IMR-90 (cell line): ENCODE results near the gene PHF19. TPM values are rescaled to one million over a fixed set of nuclear protein-coding genes. Genes with fewer than 3 reads are reported as not detected.

Source experiments
- ATAC-seq: fragments of 200-7000 bp; cut with Tn5 transposase; 2 replicates; pipeline ENCODE4 v1.9.1; 2020; ENCODE audit warnings: low read depth, mild to moderate bottlenecking, moderate library complexity
- BruUV-seq: library from RNA; stranded (reverse); fragments of 400-500 nt; replicated peaks from 2 replicates; lab custom pipeline; 2021; lab: Mats Ljungman, UMichigan
- CTCF ChIA-PET: fragments of 300-600 bp; formaldehyde crosslinking; extraction: SDS; loops from one replicate; lab custom pipeline; 2021; ENCODE audit warnings: antibody characterized with exemption; lab: Yijun Ruan, JAX
- POLR2A ChIA-PET: fragments of 300-600 bp; sonication (Branson Sonifier 250); formaldehyde crosslinking; loops from one replicate; lab custom pipeline; 2022; ENCODE audit warnings: antibody characterized with exemption; ENCODE audit not compliant: unreplicated experiment; lab: Charles Lee
- DNase-seq: peaks from one replicate; pipeline ENCODE4 v3.0.0; 2013
- H2AFZ ChIP-seq: replicated peaks from 2 replicates; pipeline ENCODE3; 2013; ENCODE audit warnings: low read length, mild to moderate bottlenecking; ENCODE audit not compliant: poor library complexity
- H2AK5ac ChIP-seq: 2 replicates; pipeline ENCODE4 v1.6.1; 2013; ENCODE audit warnings: low read depth, low read length, inconsistent platforms
- H2AK9ac ChIP-seq: replicated peaks from 2 replicates; pipeline ENCODE3; 2013; ENCODE audit warnings: mild to moderate bottlenecking, low read depth, low read length, moderate library complexity; ENCODE audit not compliant: poor library complexity
- H2BK120ac ChIP-seq: 2 replicates; pipeline ENCODE4 v1.6.1; 2013; ENCODE audit warnings: low read depth, low read length, inconsistent platforms
- H2BK15ac ChIP-seq: 3 replicates; pipeline ENCODE4 v1.6.1; 2013; ENCODE audit warnings: low read depth, low read length, inconsistent platforms
- H2BK20ac ChIP-seq: 2 replicates; pipeline ENCODE4 v1.6.1; 2013; ENCODE audit warnings: low read depth, mild to moderate bottlenecking, inconsistent platforms, low read length, moderate library complexity
- H2BK5ac ChIP-seq: 2 replicates; pipeline ENCODE4 v1.6.1; 2013; ENCODE audit warnings: mild to moderate bottlenecking, low read depth, low read length, inconsistent platforms; ENCODE audit not compliant: poor library complexity, severe bottlenecking
- H3K14ac ChIP-seq: replicated peaks from 2 replicates; pipeline ENCODE4 v1.6.1; 2013; ENCODE audit warnings: low read depth, low read length, inconsistent platforms
- H3K18ac ChIP-seq: 2 replicates; pipeline ENCODE4 v1.6.1; 2013; ENCODE audit warnings: low read depth, low read length, control low read depth
- H3K23ac ChIP-seq: 2 replicates; pipeline ENCODE4 v1.6.1; 2013; ENCODE audit warnings: low read depth, low read length, inconsistent platforms
- H3K27ac ChIP-seq: 2 replicates; pipeline ENCODE4 v1.5.1; 2013; ENCODE audit warnings: mild to moderate bottlenecking, control low read depth, low read length; ENCODE audit not compliant: insufficient read depth
- H3K27me3 ChIP-seq: 2 replicates; pipeline ENCODE4 v1.6.1; 2013; ENCODE audit warnings: low read length; ENCODE audit not compliant: control insufficient read depth, insufficient read depth
- H3K36me3 ChIP-seq: 2 replicates; pipeline ENCODE4 v1.6.1; 2013; ENCODE audit warnings: low read length, mixed read lengths; ENCODE audit not compliant: control insufficient read depth, insufficient read depth
- H3K4ac ChIP-seq: 2 replicates; pipeline ENCODE4 v1.6.1; 2013; ENCODE audit warnings: low read depth, low read length, inconsistent platforms
- H3K4me1 ChIP-seq: 2 replicates; pipeline ENCODE4 v1.6.1; 2013; ENCODE audit warnings: low read length, mixed read lengths; ENCODE audit not compliant: control insufficient read depth, insufficient read depth
- H3K4me2 ChIP-seq: 2 replicates; pipeline ENCODE4 v1.6.1; 2013; ENCODE audit warnings: low read depth, mild to moderate bottlenecking, control low read depth, low read length, moderate library complexity
- H3K4me3 ChIP-seq: 2 replicates; pipeline ENCODE4 v1.5.1; 2013; ENCODE audit warnings: low read depth, mild to moderate bottlenecking, control low read depth, low read length, moderate library complexity; ENCODE audit not compliant: insufficient read depth
- H3K56ac ChIP-seq: 2 replicates; pipeline ENCODE4 v1.6.1; 2013; ENCODE audit warnings: low read length, inconsistent platforms; ENCODE audit not compliant: insufficient read depth; ENCODE audit errors: extremely low read depth
- H3K79me1 ChIP-seq, 2 experiments: 2 replicates each; pipeline ENCODE4 v1.6.1; 2013; ENCODE audit warnings: low read length in 2 of 2, inconsistent platforms in 1 of 2, low read depth in 1 of 2
- H3K9ac ChIP-seq: 2 replicates; pipeline ENCODE4 v1.6.1; 2013; ENCODE audit warnings: low read depth, low read length, control low read depth
- H3K9me1 ChIP-seq: 2 replicates; pipeline ENCODE4 v1.6.1; 2013; ENCODE audit warnings: low read length, inconsistent platforms; ENCODE audit not compliant: insufficient read depth
- H3K9me3 ChIP-seq: 2 replicates; pipeline ENCODE4 v1.6.1; 2013; ENCODE audit warnings: low read length; ENCODE audit not compliant: control insufficient read depth, insufficient read depth
- H4K20me1 ChIP-seq: 2 replicates; pipeline ENCODE4 v1.6.1; 2013; ENCODE audit warnings: low read length, inconsistent platforms; ENCODE audit not compliant: insufficient read depth
- H4K5ac ChIP-seq: 2 replicates; pipeline ENCODE4 v1.6.1; 2013; ENCODE audit warnings: mild to moderate bottlenecking, low read depth, low read length, control low read depth
- H4K8ac ChIP-seq, 2 experiments: 2 replicates each; pipeline ENCODE4 v1.6.1; 2013; ENCODE audit warnings: low read depth in 2 of 2, low read length in 2 of 2, control low read depth in 1 of 2, inconsistent platforms in 1 of 2
- H4K91ac ChIP-seq: 2 replicates; pipeline ENCODE4 v1.6.1; 2013; ENCODE audit warnings: low read depth, low read length, inconsistent platforms; ENCODE audit not compliant: insufficient read depth
- BHLHE40 ChIP-seq: fragments of 150-350 bp; IDR thresholded peaks from 2 replicates; pipeline ENCODE4 v1.6.1; 2016; ENCODE audit warnings: mild to moderate bottlenecking, low read depth, low read length
- CEBPB ChIP-seq: IDR thresholded peaks from 2 replicates; pipeline ENCODE4 v1.6.1; 2012; ENCODE audit warnings: low read depth, low read length, improper control_type of control experiment
- CHD1 ChIP-seq: IDR thresholded peaks from 2 replicates; pipeline ENCODE4 v1.6.1; 2012; ENCODE audit warnings: low read depth, low read length, improper control_type of control experiment
- FOS ChIP-seq: fragments of 150-350 bp; IDR thresholded peaks from 2 replicates; pipeline ENCODE4 v1.6.1; 2016; ENCODE audit warnings: low read depth, low read length
- MAFK ChIP-seq: IDR thresholded peaks from 2 replicates; pipeline ENCODE4 v1.6.1; 2012; ENCODE audit warnings: low read depth, low read length, improper control_type of control experiment
- MAZ ChIP-seq: IDR thresholded peaks from 2 replicates; pipeline ENCODE4 v1.6.1; 2012; ENCODE audit warnings: low read depth, mild to moderate bottlenecking, low read length, improper control_type of control experiment, moderate library complexity, borderline replicate concordance
- MXI1 ChIP-seq: IDR thresholded peaks from 2 replicates; pipeline ENCODE4 v1.6.1; 2012; ENCODE audit warnings: low read depth, mild to moderate bottlenecking, low read length, moderate library complexity, borderline replicate concordance
- NFE2L2 ChIP-seq: fragments of 150-350 bp; IDR thresholded peaks from 2 replicates; pipeline ENCODE4 v1.6.1; 2016; ENCODE audit warnings: low read depth, mild to moderate bottlenecking, low read length
- POLR2A ChIP-seq: IDR thresholded peaks from 2 replicates; pipeline ENCODE4 v1.6.1; 2012; ENCODE audit warnings: mild to moderate bottlenecking, low read depth, low read length
- RAD21 ChIP-seq: IDR thresholded peaks from 2 replicates; pipeline ENCODE4 v1.6.1; 2012; ENCODE audit warnings: low read length, improper control_type of control experiment
- RCOR1 ChIP-seq: IDR thresholded peaks from 2 replicates; pipeline ENCODE4 v1.6.1; 2012; ENCODE audit warnings: mild to moderate bottlenecking, low read length, improper control_type of control experiment; ENCODE audit not compliant: insufficient replicate concordance
- RFX5 ChIP-seq: IDR thresholded peaks from 2 replicates; pipeline ENCODE4 v1.8.0; 2012; ENCODE audit warnings: low read depth, mild to moderate bottlenecking, low read length, moderate library complexity
- SMC3 ChIP-seq: fragments of 150-350 bp; IDR thresholded peaks from 2 replicates; pipeline ENCODE4 v1.6.1; 2016; ENCODE audit warnings: low read depth, mild to moderate bottlenecking, antibody characterized with exemption, low read length, moderate library complexity
- WGBS, 2 experiments: methylation state at CpG; one replicate each; pipeline versions ENCODE4 v1.1.5 to v1.1.7; 2013; ENCODE audit warnings: missing lambda C conversion rate in 2 of 2; ENCODE audit not compliant: insufficient read length in 1 of 2; ENCODE audit errors: extremely low coverage in 2 of 2; 5-methylcytosine and 5-hydroxymethylcytosine counted together
- dilution Hi-C: fragments of 300-500 bp; cut with HindIII; formaldehyde crosslinking; loops from one replicate; pipeline ENCODE4 v1.14.3; 2018; ENCODE audit warnings: low sequenced_read_pairs; ENCODE audit not compliant: unreplicated experiment
- in situ Hi-C: fragments of 300-500 bp; cut with MboI; formaldehyde crosslinking; loops from 3 replicates; pipeline ENCODE4 v1.14.3; 2019; ENCODE audit warnings: low sequenced_read_pairs, inconsistent platforms, mixed read lengths
- intact Hi-C: fragments of 100-400 bp; cut with micrococcal nuclease; formaldehyde crosslinking; loops from 2 replicates; pipeline ENCODE4 v1.10.0; 2022
- polyA plus RNA-seq, 3 experiments: library from polyadenylated mRNA; depleted of rRNA; stranded (reverse); fragments of >200 nt; gene quantifications; 2 replicates each; pipeline ENCODE4 v1.2.3, GENCODE V29; 2012; ENCODE audit warnings: low replicate concordance in 1 of 3
- total RNA-seq: library from RNA; depleted of rRNA; stranded (reverse); fragments of >200 nt; gene quantifications from 2 replicates; pipeline ENCODE4 v1.2.3, GENCODE V29; 2012
- TF ChIP-seq, protein P1 (sequence below): fragments of 150-350 bp; IDR thresholded peaks from 2 replicates; pipeline ENCODE4 v1.6.1; 2016; ENCODE audit warnings: low read depth, mild to moderate bottlenecking, low read length, moderate library complexity, borderline replicate concordance
- TF ChIP-seq, protein P2 (sequence below): fragments of 150-350 bp; IDR thresholded peaks from 2 replicates; pipeline ENCODE4 v1.6.1; 2017; ENCODE audit warnings: mild to moderate bottlenecking, antibody characterized with exemption, low read length, low read depth
- TF ChIP-seq, protein P3 (sequence below): conservative IDR thresholded peaks from 2 replicates; pipeline ENCODE4 v1.5.1; 2012; ENCODE audit warnings: mild to moderate bottlenecking, low read depth, low read length, improper control_type of control experiment

The PHF19 gene
- total and polyA plus RNA-seq, 2 of the 4 experiments (the other 2 are of a cell fraction) = 37.6 to 55.6 TPM

DNA sequence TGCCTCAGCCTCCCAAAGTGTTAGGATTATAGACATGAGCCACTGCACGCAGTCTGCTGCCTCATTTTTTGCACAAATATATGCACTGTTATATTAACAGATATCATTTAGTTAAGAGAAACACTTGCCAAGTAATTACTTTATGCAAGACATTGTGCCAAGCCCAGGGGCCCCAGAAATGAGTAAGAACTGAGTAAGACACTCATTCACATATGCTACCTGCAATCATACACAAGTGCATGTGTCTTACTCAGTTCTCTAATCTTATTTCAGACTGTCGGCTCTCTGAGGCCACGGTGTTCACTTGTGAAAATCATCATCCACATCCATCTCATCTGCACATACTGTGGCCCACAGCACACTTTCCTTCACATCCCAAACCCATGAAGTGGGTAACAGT, 33.7 kb upstream of the PHF19 start:
- no peak overlapping the region for H4K5ac ChIP-seq
- ChIA-PET POLR2A (no interaction called here), CTCF (no interaction called here)
- H3K56ac ChIP-seq = no peak overlapping the region
- no peaks in the 10 kb centered on the region for H4K20me1 ChIP-seq
- no peak overlapping the region for H3K23ac ChIP-seq
- H4K91ac ChIP-seq = no peak overlapping the region
- H2BK5ac ChIP-seq = no peak overlapping the region
- no peak overlapping the region for H3K27ac ChIP-seq
- no CpG with 5 or more reads among the region's 3 CpGs for WGBS, 2 experiments
- ATAC-seq (no peak), DNase-seq (no peak)
- no peak overlapping the region for H2AK5ac ChIP-seq
- no peak overlapping the region for H4K8ac ChIP-seq
- TF ChIP-seq RFX5 = no peak
- no peak for TF ChIP-seq CEBPB
- TF ChIP-seq, protein P1, sequence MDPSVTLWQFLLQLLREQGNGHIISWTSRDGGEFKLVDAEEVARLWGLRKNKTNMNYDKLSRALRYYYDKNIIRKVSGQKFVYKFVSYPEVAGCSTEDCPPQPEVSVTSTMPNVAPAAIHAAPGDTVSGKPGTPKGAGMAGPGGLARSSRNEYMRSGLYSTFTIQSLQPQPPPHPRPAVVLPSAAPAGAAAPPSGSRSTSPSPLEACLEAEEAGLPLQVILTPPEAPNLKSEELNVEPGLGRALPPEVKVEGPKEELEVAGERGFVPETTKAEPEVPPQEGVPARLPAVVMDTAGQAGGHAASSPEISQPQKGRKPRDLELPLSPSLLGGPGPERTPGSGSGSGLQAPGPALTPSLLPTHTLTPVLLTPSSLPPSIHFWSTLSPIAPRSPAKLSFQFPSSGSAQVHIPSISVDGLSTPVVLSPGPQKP = no peak
- no peak for TF ChIP-seq FOS
- no peak for TF ChIP-seq RAD21
- TF ChIP-seq MAZ = no peak
- no peak for TF ChIP-seq SMC3
- TF ChIP-seq MAFK = no peak
- TF ChIP-seq, protein P2, sequence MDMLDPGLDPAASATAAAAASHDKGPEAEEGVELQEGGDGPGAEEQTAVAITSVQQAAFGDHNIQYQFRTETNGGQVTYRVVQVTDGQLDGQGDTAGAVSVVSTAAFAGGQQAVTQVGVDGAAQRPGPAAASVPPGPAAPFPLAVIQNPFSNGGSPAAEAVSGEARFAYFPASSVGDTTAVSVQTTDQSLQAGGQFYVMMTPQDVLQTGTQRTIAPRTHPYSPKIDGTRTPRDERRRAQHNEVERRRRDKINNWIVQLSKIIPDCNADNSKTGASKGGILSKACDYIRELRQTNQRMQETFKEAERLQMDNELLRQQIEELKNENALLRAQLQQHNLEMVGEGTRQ = no peak
- no peak for TF ChIP-seq MXI1
- no peak for TF ChIP-seq RCOR1
- TF ChIP-seq NFE2L2 = no peak
- TF ChIP-seq, protein P3, sequence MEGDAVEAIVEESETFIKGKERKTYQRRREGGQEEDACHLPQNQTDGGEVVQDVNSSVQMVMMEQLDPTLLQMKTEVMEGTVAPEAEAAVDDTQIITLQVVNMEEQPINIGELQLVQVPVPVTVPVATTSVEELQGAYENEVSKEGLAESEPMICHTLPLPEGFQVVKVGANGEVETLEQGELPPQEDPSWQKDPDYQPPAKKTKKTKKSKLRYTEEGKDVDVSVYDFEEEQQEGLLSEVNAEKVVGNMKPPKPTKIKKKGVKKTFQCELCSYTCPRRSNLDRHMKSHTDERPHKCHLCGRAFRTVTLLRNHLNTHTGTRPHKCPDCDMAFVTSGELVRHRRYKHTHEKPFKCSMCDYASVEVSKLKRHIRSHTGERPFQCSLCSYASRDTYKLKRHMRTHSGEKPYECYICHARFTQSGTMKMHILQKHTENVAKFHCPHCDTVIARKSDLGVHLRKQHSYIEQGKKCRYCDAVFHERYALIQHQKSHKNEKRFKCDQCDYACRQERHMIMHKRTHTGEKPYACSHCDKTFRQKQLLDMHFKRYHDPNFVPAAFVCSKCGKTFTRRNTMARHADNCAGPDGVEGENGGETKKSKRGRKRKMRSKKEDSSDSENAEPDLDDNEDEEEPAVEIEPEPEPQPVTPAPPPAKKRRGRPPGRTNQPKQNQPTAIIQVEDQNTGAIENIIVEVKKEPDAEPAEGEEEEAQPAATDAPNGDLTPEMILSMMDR = no peak
- TF ChIP-seq POLR2A = no peak
- no peak for TF ChIP-seq BHLHE40
- TF ChIP-seq CHD1 = no peak
- intact Hi-C loops (no loop called here), in situ Hi-C loops (no loop called here), dilution Hi-C loops (no loop called here)
- H3K27me3 ChIP-seq = no peaks in the 10 kb centered on the region
- no peak overlapping the region for H3K9ac ChIP-seq
- no peak overlapping the region for H2BK15ac ChIP-seq
- no peak overlapping the region for H3K4me2 ChIP-seq
- H3K9me3 ChIP-seq = no peaks in the 10 kb centered on the region
- H3K14ac ChIP-seq = no peak overlapping the region
- H2AK9ac ChIP-seq = no peak overlapping the region
- no TSS peak for BruUV-seq
- H2BK120ac ChIP-seq = no peak overlapping the region
- H3K36me3 ChIP-seq = peaks cover 6% of the 10 kb centered on the region
- H3K18ac ChIP-seq = no peak overlapping the region
- no peaks in the 10 kb centered on the region; the same call in 1 of the 2 replicates for H3K4me1 ChIP-seq
- H3K4ac ChIP-seq = no peak overlapping the region
- H3K4me3 ChIP-seq = no peak overlapping the region
- H2AFZ ChIP-seq = no peak overlapping the region
- H2BK20ac ChIP-seq = no peak overlapping the region
- peaks cover 0 to 4% of the 10 kb centered on the region in 2 experiments; a peak in 2 of 4 replicates for H3K79me1 ChIP-seq
- peaks cover 22% of the 10 kb centered on the region for H3K9me1 ChIP-seq
